ENCODE measurements around the gene CDK2AP2. TPM values are rescaled to one million over a fixed set of nuclear protein-coding genes. Genes with fewer than 3 reads are reported as not detected.

The CDK2AP2 gene
- polyA plus RNA-seq, 3 donors: 47.8 to 80.2 (median 78.5) TPM

DNA sequence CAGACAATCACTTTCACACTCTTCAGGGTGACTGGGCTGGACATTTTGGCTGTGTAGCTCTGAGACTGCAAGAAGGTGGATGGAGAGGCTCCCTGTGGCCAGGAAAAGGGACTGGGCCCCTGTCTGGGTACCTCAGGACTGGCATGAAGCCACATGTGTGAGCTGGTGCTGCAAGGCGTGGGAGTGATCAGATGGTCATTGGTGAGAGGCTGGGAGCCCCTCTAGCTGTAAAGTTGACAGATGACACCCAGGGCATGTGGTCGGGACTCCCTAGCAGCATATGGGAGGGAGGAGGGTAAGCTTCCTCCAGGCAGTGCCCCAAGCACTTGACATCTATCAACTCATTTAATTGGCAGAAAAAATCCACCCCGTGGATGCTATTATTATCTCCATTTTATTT lies 34.2 kb upstream of the CDK2AP2 start:
- H3K79me2 ChIP-seq (ENCODE audit: insufficient read depth, low read length): no peaks in the 10 kb centered on the region
- no peak overlapping the region for H3K4me3 ChIP-seq (replicated peaks in 1 of 3; ENCODE audit: low read depth in 2 of 3, low read length in 3 of 3)
- Mint-ChIP-seq H3K27ac (no peak overlapping the region), H3K9me3 (peaks cover 0 to 2% (median 0%) of the 10 kb centered on the region in 7 donors), H3K36me3 (no peaks in the 10 kb centered on the region), H3K27me3 (ENCODE audit: low read depth in 3 of 3) (peaks cover 6 to 10% (median 9%) of the 10 kb centered on the region in 3 donors), H3K4me1 (no peaks in the 10 kb centered on the region), H3K4me3 (no peak overlapping the region)
- no peak for DNase-seq
- intact Hi-C loops (cut with micrococcal nuclease): loop anchor here in 1 of 2 donors (10.0 kb wide), 1 partner anchor 143 kb away; no protein-coding TSS in a partner anchor
- H3K36me3 ChIP-seq (replicated peaks in 1 of 2; ENCODE audit: control insufficient read depth in 1 of 2, insufficient read depth in 2 of 2, low read length in 2 of 2): no peaks in the 10 kb centered on the region
- H3K27me3 ChIP-seq (ENCODE audit: control insufficient read depth in 2 of 2, insufficient read depth in 2 of 2, low read length in 2 of 2): no peaks in the 10 kb centered on the region
- H2AFZ ChIP-seq (ENCODE audit: insufficient read depth, low read depth, low read length, poor library complexity, severe bottlenecking): no peak overlapping the region
- H4K20me1 ChIP-seq (ENCODE audit: insufficient read depth, low read length): no peaks in the 10 kb centered on the region
- no peaks in the 10 kb centered on the region for H3K4me1 ChIP-seq (ENCODE audit: control insufficient read depth in 1 of 2, insufficient read depth in 2 of 2, low read length in 2 of 2)
- TF ChIP-seq, protein P1, sequence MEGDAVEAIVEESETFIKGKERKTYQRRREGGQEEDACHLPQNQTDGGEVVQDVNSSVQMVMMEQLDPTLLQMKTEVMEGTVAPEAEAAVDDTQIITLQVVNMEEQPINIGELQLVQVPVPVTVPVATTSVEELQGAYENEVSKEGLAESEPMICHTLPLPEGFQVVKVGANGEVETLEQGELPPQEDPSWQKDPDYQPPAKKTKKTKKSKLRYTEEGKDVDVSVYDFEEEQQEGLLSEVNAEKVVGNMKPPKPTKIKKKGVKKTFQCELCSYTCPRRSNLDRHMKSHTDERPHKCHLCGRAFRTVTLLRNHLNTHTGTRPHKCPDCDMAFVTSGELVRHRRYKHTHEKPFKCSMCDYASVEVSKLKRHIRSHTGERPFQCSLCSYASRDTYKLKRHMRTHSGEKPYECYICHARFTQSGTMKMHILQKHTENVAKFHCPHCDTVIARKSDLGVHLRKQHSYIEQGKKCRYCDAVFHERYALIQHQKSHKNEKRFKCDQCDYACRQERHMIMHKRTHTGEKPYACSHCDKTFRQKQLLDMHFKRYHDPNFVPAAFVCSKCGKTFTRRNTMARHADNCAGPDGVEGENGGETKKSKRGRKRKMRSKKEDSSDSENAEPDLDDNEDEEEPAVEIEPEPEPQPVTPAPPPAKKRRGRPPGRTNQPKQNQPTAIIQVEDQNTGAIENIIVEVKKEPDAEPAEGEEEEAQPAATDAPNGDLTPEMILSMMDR (IDR thresholded peaks at IDR 0.05): no peak
- no CpG with 5 or more reads among the region's 3 CpGs for WGBS (ENCODE audit: insufficient coverage)
- H3K9ac ChIP-seq (ENCODE audit: insufficient read depth, low read length, poor library complexity, severe bottlenecking): no peak overlapping the region
- no peak overlapping the region for H3K27ac ChIP-seq (ENCODE audit: low read depth in 1 of 2, low read length in 2 of 2)
- no peaks in the 10 kb centered on the region for H3K9me3 ChIP-seq (replicated peaks in 1 of 2; ENCODE audit: control insufficient read depth in 1 of 2, insufficient read depth in 1 of 2, low read length in 2 of 2)
- H3K4me2 ChIP-seq (replicated peaks; ENCODE audit: extremely low read depth, low read length, poor library complexity, severe bottlenecking): no peak overlapping the region

DNA sequence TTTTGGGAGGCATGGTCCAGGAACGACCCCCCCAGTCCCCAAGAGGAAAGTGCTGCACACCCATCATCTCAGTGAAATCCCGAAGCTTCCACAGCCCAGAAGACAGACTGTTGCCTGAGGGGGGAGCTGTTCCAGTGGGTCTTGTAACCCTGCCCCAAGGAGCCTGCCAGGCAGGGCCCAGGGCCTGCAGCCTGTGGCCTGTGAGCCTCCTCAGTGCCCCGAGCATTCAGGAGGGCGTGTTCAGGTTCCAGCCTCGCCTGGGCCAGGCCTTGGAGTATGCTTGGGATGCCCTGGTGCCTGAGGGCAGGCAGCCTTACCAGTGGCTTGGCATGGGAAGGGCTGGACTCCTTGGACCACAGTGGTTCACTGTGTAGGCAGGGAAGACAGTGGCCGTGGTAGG lies 33.2 kb upstream of the CDK2AP2 start:
- H3K36me3 ChIP-seq (replicated peaks in 1 of 2; ENCODE audit: control insufficient read depth in 1 of 2, insufficient read depth in 2 of 2, low read length in 2 of 2): no peaks in the 10 kb centered on the region
- DNase-seq: no peak
- H3K4me3 ChIP-seq (replicated peaks in 1 of 3; ENCODE audit: low read depth in 2 of 3, low read length in 3 of 3): no peak overlapping the region
- H3K9me3 Mint-ChIP-seq: peaks cover 0 to 5% (median 4%) of the 10 kb centered on the region in 7 donors
- peaks cover 6 to 9% (median 8%) of the 10 kb centered on the region in 3 donors for H3K27me3 Mint-ChIP-seq (ENCODE audit: low read depth in 3 of 3)
- H3K4me2 ChIP-seq (replicated peaks; ENCODE audit: extremely low read depth, low read length, poor library complexity, severe bottlenecking): no peak overlapping the region
- TF ChIP-seq, protein P1 (IDR thresholded peaks at IDR 0.05): no peak
- 95% methylated on average over 4 of the region's 6 CpGs for WGBS (ENCODE audit: insufficient coverage)
- H3K4me1 ChIP-seq (ENCODE audit: control insufficient read depth in 1 of 2, insufficient read depth in 2 of 2, low read length in 2 of 2): no peaks in the 10 kb centered on the region
- H3K27ac Mint-ChIP-seq: no peak overlapping the region
- H3K9me3 ChIP-seq (replicated peaks in 1 of 2; ENCODE audit: control insufficient read depth in 1 of 2, insufficient read depth in 1 of 2, low read length in 2 of 2): no peaks in the 10 kb centered on the region
- H3K27ac ChIP-seq (ENCODE audit: low read depth in 1 of 2, low read length in 2 of 2): no peak overlapping the region
- H3K36me3 Mint-ChIP-seq: no peaks in the 10 kb centered on the region
- H2AFZ ChIP-seq (ENCODE audit: insufficient read depth, low read depth, low read length, poor library complexity, severe bottlenecking): no peak overlapping the region
- no peaks in the 10 kb centered on the region for H3K79me2 ChIP-seq (ENCODE audit: insufficient read depth, low read length)
- intact Hi-C loops (cut with micrococcal nuclease): loop anchor here in 1 of 2 donors (10.0 kb wide), 1 partner anchor 144 kb away; no protein-coding TSS in a partner anchor
- H4K20me1 ChIP-seq (ENCODE audit: insufficient read depth, low read length): no peaks in the 10 kb centered on the region
- no peaks in the 10 kb centered on the region for H3K27me3 ChIP-seq (ENCODE audit: control insufficient read depth in 2 of 2, insufficient read depth in 2 of 2, low read length in 2 of 2)
- no peak overlapping the region for H3K4me3 Mint-ChIP-seq
- no peak overlapping the region for H3K9ac ChIP-seq (ENCODE audit: insufficient read depth, low read length, poor library complexity, severe bottlenecking)
- no peaks in the 10 kb centered on the region for H3K4me1 Mint-ChIP-seq

All from CD14-positive monocyte (primary cell).